ENCODE results near the gene CLEC2D.

DNA sequence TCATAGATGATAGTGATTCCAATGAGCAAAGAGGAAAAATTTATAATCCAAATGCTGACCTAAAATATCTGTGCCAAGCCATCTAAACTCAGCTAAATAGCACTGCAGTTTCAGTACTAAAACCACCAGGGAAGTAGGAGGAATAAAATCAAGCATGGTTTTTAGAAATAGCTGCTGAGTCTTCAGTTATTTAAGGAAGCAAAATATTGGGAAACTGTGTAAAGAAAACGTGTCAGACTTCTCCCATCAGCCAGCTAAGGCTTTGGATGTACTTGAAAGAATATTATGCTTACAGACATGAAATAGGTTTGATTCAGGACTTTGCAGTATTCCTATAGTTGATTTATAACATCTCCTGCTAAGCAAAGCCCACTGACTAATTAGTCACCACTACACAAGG is 24.7 kb downstream of the CLEC2D start:
- TF ChIP-seq ZNF274 (IDR thresholded peaks at IDR 0.05; ENCODE audit: low read depth, low read length) (no peak), YY1 (IDR thresholded peaks at IDR 0.05; ENCODE audit: insufficient read depth, insufficient read length) (no peak)

Measured in NT2/D1 (cell line).